HG03442 (cell line): ENCODE results near the gene GABRG2.
"Not testable (repeated sequence)": the region's sequence is repeated elsewhere in the genome, so short reads cannot be mapped to it uniquely, and the experiment has no call there.

Experiments used
- ATAC-seq: cut with Tn5 transposase; IDR thresholded peaks from one replicate; pipeline ENCODE4 v1.9.1; 2021; ENCODE audit warnings: mild to moderate bottlenecking, moderate library complexity; ENCODE audit not compliant: unreplicated experiment

The GABRG2 gene

GRCh38 chr5:162067655-162068411, at the start of gene GABRG2:
TSS of gene GABRG2 (plus strand) at chr5:162067773. CDS start at chr5:162068000, 227 bp downstream.
- no peak for ATAC-seq

- no peak for ATAC-seq
Observed at GRCh38 chr5:162025312-162025711, 42.3 kb upstream of the GABRG2 start.

GRCh38 chr5:162026803-162027202, 40.8 kb upstream of the GABRG2 start:
- no peak for ATAC-seq

DNA sequence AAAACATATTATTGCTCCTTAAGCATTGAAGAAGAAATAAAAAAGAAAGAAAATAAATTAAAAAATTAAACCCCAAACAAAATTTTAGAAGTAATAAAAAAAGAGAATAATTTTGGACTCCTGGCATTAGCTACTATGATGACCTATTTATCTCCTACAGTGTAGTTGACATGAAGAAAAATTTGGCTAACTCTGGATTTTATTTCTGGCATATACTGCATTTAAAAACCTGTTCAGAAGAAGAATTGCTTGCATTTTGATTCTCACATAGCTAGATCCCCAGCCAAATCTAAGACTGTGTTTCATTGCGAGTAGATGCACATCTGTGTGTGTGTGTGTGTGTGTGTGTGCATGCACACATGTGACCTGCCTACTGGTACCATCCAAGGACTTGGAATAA, 30.1 kb upstream of the GABRG2 start:
- no peak for ATAC-seq

- ATAC-seq: no peak
Observed at GRCh38 chr5:162047279-162047678, 20.3 kb upstream of the GABRG2 start.

- no peak for ATAC-seq
Observed at GRCh38 chr5:162052676-162053075, 14.9 kb upstream of the GABRG2 start.

- ATAC-seq: not testable (repeated sequence)
Observed at GRCh38 chr5:162055095-162055494, 12.5 kb upstream of the GABRG2 start.

- ATAC-seq: no peak
Observed at GRCh38 chr5:162067162-162067561, 411 bp upstream of the GABRG2 start.

GRCh38 chr5:162068412-162068811, 839 bp downstream of the GABRG2 start:
- ATAC-seq: no peak

DNA sequence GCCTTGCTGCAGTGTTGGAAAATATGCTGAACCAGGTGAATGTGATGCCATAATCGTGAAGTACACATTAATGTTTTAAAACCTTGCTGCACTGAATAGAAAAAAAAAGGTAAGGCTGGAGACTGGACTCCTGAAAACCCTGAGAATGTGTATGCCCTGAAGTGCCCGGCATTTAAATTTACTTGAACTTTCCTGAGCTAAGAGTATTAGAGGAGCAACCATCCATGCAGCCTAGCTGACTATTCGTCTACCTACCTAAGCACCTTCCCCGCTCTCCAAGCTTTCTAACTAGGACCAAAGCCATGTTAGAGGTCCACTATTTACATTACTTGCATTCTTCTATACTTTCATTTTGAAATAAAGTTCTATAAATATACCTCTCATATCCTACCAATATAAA, 1.4 kb downstream of the GABRG2 start:
- ATAC-seq: no peak

DNA sequence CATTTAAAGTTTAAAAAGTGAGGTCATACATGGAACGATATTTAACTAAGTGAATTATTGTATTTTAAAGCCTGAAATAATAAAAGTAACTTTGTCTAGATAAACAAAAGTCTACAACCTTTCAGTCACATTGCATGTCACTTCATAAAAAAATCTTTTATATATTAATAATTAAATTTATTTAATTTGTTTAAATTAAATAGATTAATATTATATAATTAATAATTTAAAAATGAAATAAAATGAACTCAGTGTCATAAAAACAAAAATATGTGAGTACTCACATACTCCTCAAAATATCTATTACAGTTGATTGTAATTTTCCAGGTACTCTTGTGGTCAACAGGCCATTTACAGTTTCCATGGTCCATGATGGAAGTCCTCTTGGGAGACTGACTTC, 11.2 kb downstream of the GABRG2 start:
- ATAC-seq: no peak

DNA sequence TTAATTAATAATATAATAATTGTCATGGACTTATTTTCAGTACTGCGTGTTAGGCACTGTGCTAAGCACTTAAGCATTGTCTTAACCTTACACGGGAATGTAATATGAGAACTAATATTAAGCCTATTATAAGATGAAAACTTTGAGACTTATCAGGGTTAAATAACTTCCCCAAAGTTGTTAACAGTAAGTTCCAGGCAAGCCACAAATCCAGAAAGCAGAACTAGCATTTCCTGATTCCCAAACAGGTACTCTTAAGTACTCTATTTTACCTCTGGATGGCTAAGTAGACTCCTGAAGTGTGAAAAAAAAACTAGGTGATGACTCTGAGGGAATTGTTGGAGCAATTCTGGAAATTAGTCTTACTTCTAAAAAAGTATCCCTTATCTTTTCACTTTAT, 23.8 kb downstream of the GABRG2 start:
- ATAC-seq: no peak

GRCh38 chr5:162096448-162096847, 28.9 kb downstream of the GABRG2 start:
- ATAC-seq: no peak

DNA sequence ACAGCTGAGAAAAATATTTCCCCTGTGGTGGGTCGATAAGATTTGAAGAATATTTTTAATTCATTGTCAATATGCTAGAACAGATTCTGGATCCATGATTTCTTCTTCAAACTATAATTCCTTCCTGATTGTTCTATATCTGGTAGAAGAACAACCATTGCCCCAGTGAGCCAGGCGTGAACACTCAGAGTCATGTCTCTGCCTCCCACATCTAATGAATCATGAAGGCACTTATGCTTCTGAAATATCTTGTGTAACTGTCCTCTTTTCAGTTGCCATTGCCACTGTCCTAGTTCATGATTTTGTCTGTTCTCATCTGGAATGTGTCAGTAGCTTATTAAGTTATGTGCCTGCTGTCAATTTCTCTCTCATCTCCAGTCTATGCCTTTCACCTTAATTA, 40.0 kb downstream of the GABRG2 start:
- ATAC-seq: no peak

- no peak for ATAC-seq
Observed at GRCh38 chr5:162119801-162120200, 52.2 kb downstream of the GABRG2 start.

- ATAC-seq: no peak
Observed at GRCh38 chr5:162128117-162128516, 60.5 kb downstream of the GABRG2 start.

- ATAC-seq: no peak
Observed at GRCh38 chr5:162132348-162132747, 64.8 kb downstream of the GABRG2 start.

GRCh38 chr5:162139190-162139589, 71.6 kb downstream of the GABRG2 start:
- no peak for ATAC-seq

GRCh38 chr5:162154242-162154641, 86.7 kb downstream of the GABRG2 start:
- no peak for ATAC-seq

DNA sequence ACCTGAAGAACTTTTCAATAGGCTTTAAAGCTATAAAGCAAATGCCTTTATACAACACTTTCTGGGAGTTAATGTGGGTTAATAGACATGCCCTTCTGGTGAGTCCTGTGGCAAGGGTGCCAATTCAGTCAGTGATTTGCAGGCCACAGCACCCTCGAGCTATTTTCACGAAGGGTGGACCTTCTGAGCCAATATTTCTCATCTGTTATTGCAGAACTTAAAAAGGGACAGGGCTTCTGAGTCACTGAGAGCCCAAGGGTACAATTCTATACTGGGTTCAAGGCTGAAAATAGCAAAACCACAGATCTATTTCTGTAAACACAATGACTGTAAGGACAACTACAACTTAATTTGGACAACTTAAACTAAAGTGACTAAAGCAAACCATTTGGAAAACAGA, 92.8 kb downstream of the GABRG2 start:
- no peak for ATAC-seq

- ATAC-seq: no peak
Observed at GRCh38 chr5:162163663-162164062, 96.1 kb downstream of the GABRG2 start.

- ATAC-seq: no peak
Observed at GRCh38 chr5:162174358-162174974, 106.9 kb downstream of the GABRG2 start.

DNA sequence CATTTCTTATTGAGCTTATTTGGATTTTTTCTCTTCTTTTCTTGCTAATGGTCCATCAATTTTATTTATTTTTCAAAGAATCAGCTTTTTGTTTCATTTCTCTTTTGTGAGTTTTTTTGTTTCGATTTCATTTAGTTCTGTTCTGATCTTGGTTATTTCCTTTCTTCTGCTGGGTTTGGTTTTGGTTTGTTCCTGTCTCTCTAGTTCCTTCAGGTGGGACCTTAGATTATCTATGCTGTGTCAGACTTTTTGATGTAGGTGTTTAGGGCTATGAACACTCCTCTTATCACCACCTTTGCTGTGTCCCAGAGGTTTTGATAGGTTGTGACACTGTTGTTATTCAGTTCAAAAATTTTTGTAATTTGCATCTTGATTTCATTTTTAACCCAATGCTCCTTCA, 119.8 kb downstream of the GABRG2 start:
- no peak for ATAC-seq
